Brain pericyte (primary cell): ENCODE results near the gene IL4R.
"Not testable (repeated sequence)": the region's sequence is repeated elsewhere in the genome, so short reads cannot be mapped to it uniquely, and the experiment has no call there.

Experiments
- DNase-seq: peaks from one replicate; pipeline ENCODE4 v3.0.0-alpha.2; 2012; ENCODE audit warnings: low read depth, low spot score

The IL4R gene

GRCh38 chr16:27288313-27288712, 25.5 kb upstream of the IL4R start:
- DNase-seq = not testable (repeated sequence)

- DNase-seq = no peak
Observed at GRCh38 chr16:27289669-27290068, 24.1 kb upstream of the IL4R start.

- DNase-seq = no peak
Observed at GRCh38 chr16:27290562-27290961, 23.2 kb upstream of the IL4R start.

GRCh38 chr16:27291106-27291505, 22.7 kb upstream of the IL4R start:
- DNase-seq = no peak

GRCh38 chr16:27291722-27292240, 22.0 kb upstream of the IL4R start:
- DNase-seq = no peak

GRCh38 chr16:27293343-27293742, 20.4 kb upstream of the IL4R start:
- DNase-seq = no peak

GRCh38 chr16:27298132-27298531, 15.6 kb upstream of the IL4R start:
- DNase-seq = no peak

- DNase-seq = no peak
Observed at GRCh38 chr16:27301236-27301861, 12.4 kb upstream of the IL4R start.

- no peak for DNase-seq
Observed at GRCh38 chr16:27302126-27302525, 11.6 kb upstream of the IL4R start.

GRCh38 chr16:27303256-27304100, 10.3 kb upstream of the IL4R start:
- DNase-seq = no peak

GRCh38 chr16:27304102-27304501, 9.7 kb upstream of the IL4R start:
- no peak for DNase-seq

GRCh38 chr16:27304881-27305745, 8.7 kb upstream of the IL4R start:
- no peak for DNase-seq

- DNase-seq = no peak
Observed at GRCh38 chr16:27305839-27306442, 7.8 kb upstream of the IL4R start.

- DNase-seq = no peak
Observed at GRCh38 chr16:27308792-27309191, 5.0 kb upstream of the IL4R start.

- no peak for DNase-seq
Observed at GRCh38 chr16:27310576-27311447, 3.0 kb upstream of the IL4R start.

- DNase-seq = no peak
Observed at GRCh38 chr16:27311448-27311830, 2.3 kb upstream of the IL4R start.

- no peak for DNase-seq
Observed at GRCh38 chr16:27311897-27312303, 1.9 kb upstream of the IL4R start.

GRCh38 chr16:27312580-27313421, 973 bp upstream of the IL4R start:
- no peak for DNase-seq

- peak; percentile 83 for DNase-seq
Observed at GRCh38 chr16:27314161-27314723, 468 bp downstream of the IL4R start.
